ENCODE data around the gene MAST2.

The MAST2 gene

DNA sequence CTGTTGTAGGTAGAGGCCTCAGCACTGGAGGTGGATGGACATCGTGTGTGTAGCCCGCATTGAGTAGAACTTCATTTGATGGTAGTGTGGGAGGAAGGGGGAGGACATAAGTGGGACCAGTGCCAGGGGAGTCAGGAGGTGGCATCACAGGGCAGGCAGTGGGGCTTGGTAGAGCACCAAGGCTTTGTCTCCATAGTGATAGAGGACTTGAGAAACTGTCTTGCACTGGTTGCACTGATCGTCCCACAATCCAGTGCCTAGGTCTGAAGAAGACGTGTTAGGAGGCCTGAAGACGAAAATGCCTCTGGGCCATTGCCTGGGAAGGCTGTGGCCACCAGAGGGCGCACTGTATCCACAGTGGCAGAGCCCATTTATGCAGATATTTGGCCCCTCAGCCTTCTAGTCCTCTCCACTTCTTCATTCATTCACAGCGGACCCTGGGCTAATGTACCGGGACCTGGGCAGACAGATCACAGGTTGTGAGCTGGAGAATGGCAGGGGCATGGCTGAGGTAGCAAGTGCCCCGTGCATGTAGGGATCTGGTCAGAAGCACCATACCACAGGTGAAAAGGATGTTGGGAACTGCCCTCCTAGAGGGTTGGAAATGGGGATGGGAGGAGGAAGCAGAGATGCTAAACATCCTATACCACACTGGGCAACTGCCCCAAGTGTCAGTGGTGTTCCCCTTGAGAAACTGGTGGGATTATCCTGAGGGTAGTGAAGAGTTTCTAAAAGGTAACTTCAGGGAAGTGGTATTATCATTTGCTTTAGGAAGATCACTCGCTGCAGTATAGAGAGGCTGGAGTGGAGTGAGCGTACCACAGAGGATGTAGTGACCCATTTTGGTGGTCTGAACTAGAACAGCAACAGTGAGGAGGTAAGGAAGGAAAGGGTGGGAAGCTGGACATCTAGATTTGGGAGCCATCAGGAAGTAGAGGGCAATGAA, 233.8 kb downstream of the MAST2 start:
- ATAC-seq, result peak; percentile 84
- TF ChIP-seq PPARA (CRISPR knock-in tag; IDR thresholded peaks at IDR 0.05; ENCODE audit: borderline replicate concordance), result no peak
- TF ChIP-seq ZNF565 (CRISPR knock-in tag; conservative IDR thresholded peaks at IDR 0.05; ENCODE audit: low read depth), result no peak
- no peak for TF ChIP-seq SNAI2 (CRISPR knock-in tag; IDR thresholded peaks at IDR 0.05)
- no peak for TF ChIP-seq ZC3H10 (CRISPR knock-in tag; IDR thresholded peaks at IDR 0.05)
- TF ChIP-seq ZNF70 (CRISPR knock-in tag; IDR thresholded peaks at IDR 0.05), result no peak
- no peak for TF ChIP-seq CSDC2 (CRISPR knock-in tag; IDR thresholded peaks at IDR 0.05)
- TF ChIP-seq, protein P1, sequence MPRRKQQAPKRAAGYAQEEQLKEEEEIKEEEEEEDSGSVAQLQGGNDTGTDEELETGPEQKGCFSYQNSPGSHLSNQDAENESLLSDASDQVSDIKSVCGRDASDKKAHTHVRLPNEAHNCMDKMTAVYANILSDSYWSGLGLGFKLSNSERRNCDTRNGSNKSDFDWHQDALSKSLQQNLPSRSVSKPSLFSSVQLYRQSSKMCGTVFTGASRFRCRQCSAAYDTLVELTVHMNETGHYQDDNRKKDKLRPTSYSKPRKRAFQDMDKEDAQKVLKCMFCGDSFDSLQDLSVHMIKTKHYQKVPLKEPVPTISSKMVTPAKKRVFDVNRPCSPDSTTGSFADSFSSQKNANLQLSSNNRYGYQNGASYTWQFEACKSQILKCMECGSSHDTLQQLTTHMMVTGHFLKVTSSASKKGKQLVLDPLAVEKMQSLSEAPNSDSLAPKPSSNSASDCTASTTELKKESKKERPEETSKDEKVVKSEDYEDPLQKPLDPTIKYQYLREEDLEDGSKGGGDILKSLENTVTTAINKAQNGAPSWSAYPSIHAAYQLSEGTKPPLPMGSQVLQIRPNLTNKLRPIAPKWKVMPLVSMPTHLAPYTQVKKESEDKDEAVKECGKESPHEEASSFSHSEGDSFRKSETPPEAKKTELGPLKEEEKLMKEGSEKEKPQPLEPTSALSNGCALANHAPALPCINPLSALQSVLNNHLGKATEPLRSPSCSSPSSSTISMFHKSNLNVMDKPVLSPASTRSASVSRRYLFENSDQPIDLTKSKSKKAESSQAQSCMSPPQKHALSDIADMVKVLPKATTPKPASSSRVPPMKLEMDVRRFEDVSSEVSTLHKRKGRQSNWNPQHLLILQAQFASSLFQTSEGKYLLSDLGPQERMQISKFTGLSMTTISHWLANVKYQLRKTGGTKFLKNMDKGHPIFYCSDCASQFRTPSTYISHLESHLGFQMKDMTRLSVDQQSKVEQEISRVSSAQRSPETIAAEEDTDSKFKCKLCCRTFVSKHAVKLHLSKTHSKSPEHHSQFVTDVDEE (CRISPR knock-in tag; IDR thresholded peaks at IDR 0.05), result no peak
- no peak for TF ChIP-seq ZFP30 (CRISPR knock-in tag; IDR thresholded peaks at IDR 0.05)
- no peak for TF ChIP-seq ZFP3 (CRISPR knock-in tag; IDR thresholded peaks at IDR 0.05)
- TF ChIP-seq TOX (CRISPR knock-in tag; IDR thresholded peaks at IDR 0.05; ENCODE audit: borderline replicate concordance), result no peak
- no peak for TF ChIP-seq OSR1 (CRISPR knock-in tag; IDR thresholded peaks at IDR 0.05)
- TF ChIP-seq PATZ1 (CRISPR knock-in tag; IDR thresholded peaks at IDR 0.05; ENCODE audit: borderline replicate concordance), result no peak
- TF ChIP-seq BACH2 (CRISPR knock-in tag; IDR thresholded peaks at IDR 0.05; ENCODE audit: borderline replicate concordance), result no peak

- no peak for TF ChIP-seq ZNF8 (CRISPR knock-in tag; IDR thresholded peaks at IDR 0.05)
- TF ChIP-seq, protein P1 (CRISPR knock-in tag; IDR thresholded peaks at IDR 0.05), result no peak
- TF ChIP-seq TCF4 (CRISPR knock-in tag; IDR thresholded peaks at IDR 0.05; ENCODE audit: borderline replicate concordance), result no peak
- TF ChIP-seq ZNF70 (CRISPR knock-in tag; IDR thresholded peaks at IDR 0.05), result no peak
- no peak for TF ChIP-seq PPARA (CRISPR knock-in tag; IDR thresholded peaks at IDR 0.05; ENCODE audit: borderline replicate concordance)
- ATAC-seq, result peak; percentile 29
Observed at GRCh38 chr1:46039571-46040052, 236.2 kb downstream of the MAST2 start.

GRCh38 chr1:46041551-46041950, 238.1 kb downstream of the MAST2 start:
- no peak for ATAC-seq
- no peak for TF ChIP-seq POU6F1 (CRISPR knock-in tag; IDR thresholded peaks at IDR 0.05; ENCODE audit: borderline replicate concordance, low read depth)
- TF ChIP-seq PPARA (CRISPR knock-in tag; IDR thresholded peaks at IDR 0.05; ENCODE audit: borderline replicate concordance), result no peak
- no peak for TF ChIP-seq ZC3H10 (CRISPR knock-in tag; IDR thresholded peaks at IDR 0.05)
- TF ChIP-seq SNAI2 (CRISPR knock-in tag; IDR thresholded peaks at IDR 0.05), result no peak
- no peak for TF ChIP-seq ZNF565 (CRISPR knock-in tag; conservative IDR thresholded peaks at IDR 0.05; ENCODE audit: low read depth)
- no peak for TF ChIP-seq ZFP30 (CRISPR knock-in tag; IDR thresholded peaks at IDR 0.05)
- TF ChIP-seq, protein P2, sequence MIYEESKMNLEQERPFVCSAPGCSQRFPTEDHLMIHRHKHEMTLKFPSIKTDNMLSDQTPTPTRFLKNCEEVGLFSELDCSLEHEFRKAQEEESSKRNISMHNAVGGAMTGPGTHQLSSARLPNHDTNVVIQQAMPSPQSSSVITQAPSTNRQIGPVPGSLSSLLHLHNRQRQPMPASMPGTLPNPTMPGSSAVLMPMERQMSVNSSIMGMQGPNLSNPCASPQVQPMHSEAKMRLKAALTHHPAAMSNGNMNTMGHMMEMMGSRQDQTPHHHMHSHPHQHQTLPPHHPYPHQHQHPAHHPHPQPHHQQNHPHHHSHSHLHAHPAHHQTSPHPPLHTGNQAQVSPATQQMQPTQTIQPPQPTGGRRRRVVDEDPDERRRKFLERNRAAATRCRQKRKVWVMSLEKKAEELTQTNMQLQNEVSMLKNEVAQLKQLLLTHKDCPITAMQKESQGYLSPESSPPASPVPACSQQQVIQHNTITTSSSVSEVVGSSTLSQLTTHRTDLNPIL (CRISPR knock-in tag; IDR thresholded peaks at IDR 0.05; ENCODE audit: low read depth), result no peak
- TF ChIP-seq BACH2 (CRISPR knock-in tag; IDR thresholded peaks at IDR 0.05; ENCODE audit: borderline replicate concordance), result no peak
- no peak for TF ChIP-seq ZFP3 (CRISPR knock-in tag; IDR thresholded peaks at IDR 0.05)

All from SK-N-SH treated with all-trans-retinoic acid at 6 μM for 48 hours (cell line).